Measurements from ENCODE around the gene GNB1L. TPM values are rescaled to one million over a fixed set of nuclear protein-coding genes. Genes with fewer than 3 reads are reported as not detected.

The GNB1L gene
- total RNA-seq, 1 donor from 2014 or later: 3.7 TPM

- Mint-ChIP-seq H3K27me3 (ENCODE audit: unreplicated experiment) (peaks cover 15% of the 10 kb centered on the region), H3K27ac (ENCODE audit: unreplicated experiment) (no peak overlapping the region), H3K9me3 (ENCODE audit: unreplicated experiment) (no peaks in the 10 kb centered on the region), H3K4me3 (ENCODE audit: unreplicated experiment) (no peak overlapping the region), H3K4me1 (ENCODE audit: unreplicated experiment) (peaks cover 23% of the 10 kb centered on the region), H3K36me3 (ENCODE audit: low read depth, unreplicated experiment) (peaks cover 17% of the 10 kb centered on the region)
- no peak for TF ChIP-seq CTCF (IDR thresholded peaks at IDR 0.05; ENCODE audit: unreplicated experiment)
- no peak for DNase-seq (ENCODE audit: low spot score)
Measured at GRCh38 chr22:19851291-19852176, 3.1 kb downstream of the GNB1L start.

GRCh38 chr22:19850763-19851109, 3.9 kb downstream of the GNB1L start:
- Mint-ChIP-seq H3K9me3 (ENCODE audit: unreplicated experiment) (no peaks in the 10 kb centered on the region), H3K4me1 (ENCODE audit: unreplicated experiment) (peaks cover 20% of the 10 kb centered on the region), H3K27ac (ENCODE audit: unreplicated experiment) (no peak overlapping the region), H3K27me3 (ENCODE audit: unreplicated experiment) (peaks cover 15% of the 10 kb centered on the region), H3K4me3 (ENCODE audit: unreplicated experiment) (peak overlapping the region; percentile 62), H3K36me3 (ENCODE audit: low read depth, unreplicated experiment) (peaks cover 19% of the 10 kb centered on the region)
- TF ChIP-seq CTCF (IDR thresholded peaks at IDR 0.05; ENCODE audit: unreplicated experiment): no peak
- DNase-seq (ENCODE audit: low spot score): no peak

GRCh38 chr22:19849835-19850762, 4.6 kb downstream of the GNB1L start:
- no peak overlapping the region for H3K27ac Mint-ChIP-seq (ENCODE audit: unreplicated experiment)

GRCh38 chr22:19848298-19849224, 6.1 kb downstream of the GNB1L start:
- Mint-ChIP-seq H3K9me3 (ENCODE audit: unreplicated experiment) (no peaks in the 10 kb centered on the region), H3K27me3 (ENCODE audit: unreplicated experiment) (peaks cover 7% of the 10 kb centered on the region), H3K27ac (ENCODE audit: unreplicated experiment) (no peak overlapping the region), H3K4me1 (ENCODE audit: unreplicated experiment) (peaks cover 14% of the 10 kb centered on the region), H3K4me3 (ENCODE audit: unreplicated experiment) (no peak overlapping the region), H3K36me3 (ENCODE audit: low read depth, unreplicated experiment) (peaks cover 21% of the 10 kb centered on the region)
- DNase-seq (ENCODE audit: low spot score): no peak
- TF ChIP-seq CTCF (IDR thresholded peaks at IDR 0.05; ENCODE audit: unreplicated experiment): no peak

More at GRCh38 chr22:19849835-19850762, 4.6 kb downstream of the GNB1L start:
- H3K4me1 Mint-ChIP-seq (ENCODE audit: unreplicated experiment): peaks cover 17% of the 10 kb centered on the region
- no peaks in the 10 kb centered on the region for H3K9me3 Mint-ChIP-seq (ENCODE audit: unreplicated experiment)
- H3K4me3 Mint-ChIP-seq (ENCODE audit: unreplicated experiment): peak overlapping the region; percentile 62
- H3K27me3 Mint-ChIP-seq (ENCODE audit: unreplicated experiment): peaks cover 15% of the 10 kb centered on the region
- DNase-seq (ENCODE audit: low spot score): no peak
- peaks cover 21% of the 10 kb centered on the region for H3K36me3 Mint-ChIP-seq (ENCODE audit: low read depth, unreplicated experiment)
- no peak for TF ChIP-seq CTCF (IDR thresholded peaks at IDR 0.05; ENCODE audit: unreplicated experiment)
